NT2/D1 (cell line): Measurements from ENCODE around the gene AOX1.
"Not testable (repeated sequence)": the region's sequence is repeated elsewhere in the genome, so short reads cannot be mapped to it uniquely, and the experiment has no call there.

ENCODE experiments used
- DNase-seq: peaks from one replicate; pipeline ENCODE4 v3.0.0-alpha.2; 2011; ENCODE audit warnings: low read depth, low spot score
- H3K27me3 ChIP-seq: 2 replicates; pipeline ENCODE4 v1.6.0; 2011; ENCODE audit warnings: mild to moderate bottlenecking; ENCODE audit not compliant: insufficient read length, insufficient read depth
- H3K36me3 ChIP-seq: 2 replicates; pipeline ENCODE4 v1.6.1; 2011; ENCODE audit warnings: mild to moderate bottlenecking, low read length, mixed read lengths; ENCODE audit not compliant: insufficient read depth, insufficient read length
- H3K4me1 ChIP-seq: 2 replicates; pipeline ENCODE4 v1.5.1; 2011; ENCODE audit not compliant: insufficient read depth, insufficient read length
- H3K4me3 ChIP-seq: 2 replicates; pipeline ENCODE4 v1.5.1; 2011; ENCODE audit warnings: low read depth; ENCODE audit not compliant: insufficient read length
- H3K9ac ChIP-seq: 2 replicates; pipeline ENCODE4 v1.6.0; 2011; ENCODE audit warnings: low read depth; ENCODE audit not compliant: insufficient read length
- H3K9me3 ChIP-seq: 2 replicates; pipeline ENCODE4 v1.5.1; 2011; ENCODE audit warnings: mild to moderate bottlenecking, low read length; ENCODE audit not compliant: insufficient read depth
- SUZ12 ChIP-seq: IDR thresholded peaks from 2 replicates; pipeline ENCODE4 v1.6.1; 2011; ENCODE audit not compliant: insufficient read length, insufficient read depth; ENCODE audit errors: extremely low read depth
- YY1 ChIP-seq: IDR thresholded peaks from 2 replicates; pipeline ENCODE4 v1.6.1; 2011; ENCODE audit not compliant: insufficient read length, insufficient read depth
- ZNF274 ChIP-seq: IDR thresholded peaks from 2 replicates; pipeline ENCODE4 v1.6.1; 2011; ENCODE audit warnings: mild to moderate bottlenecking, low read depth, low read length

AOX1 gene

DNA sequence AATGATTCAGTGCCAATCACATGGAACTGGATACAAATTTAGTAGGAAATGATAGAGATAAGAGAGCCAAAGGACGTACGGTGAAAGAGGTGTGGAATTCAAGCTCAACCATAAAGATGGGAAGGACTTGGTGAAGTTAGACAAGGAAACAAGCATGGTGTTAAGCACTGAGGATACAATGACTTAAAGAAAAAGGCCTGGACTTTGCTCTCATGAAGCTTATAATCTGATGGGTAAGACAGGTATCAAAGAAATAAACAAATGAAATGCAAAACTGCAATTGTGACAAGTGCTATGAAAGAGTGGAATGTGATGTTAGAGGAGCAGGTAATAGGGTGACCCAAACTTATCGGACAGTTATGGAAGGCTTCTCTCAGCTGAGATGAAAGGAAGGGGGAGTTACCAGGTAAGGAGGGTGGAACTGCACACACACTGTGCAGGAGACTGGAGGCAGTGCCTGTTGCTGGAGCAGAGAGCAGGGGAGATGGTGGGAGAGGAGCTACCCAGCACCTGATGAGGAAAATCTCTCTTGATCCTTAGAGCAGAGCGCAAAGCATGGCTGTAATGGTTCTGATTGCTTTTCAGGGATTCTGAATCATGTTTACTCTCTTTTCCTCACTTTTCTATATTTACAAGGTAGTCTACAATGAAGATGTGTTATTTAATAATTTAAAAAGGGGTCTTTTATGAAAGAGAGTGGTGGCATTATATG, 118.3 kb downstream of the AOX1 start:
- Histone ChIP-seq H3K9me3 (no peaks in the 10 kb centered on the region), H3K9ac (no peak overlapping the region), H3K4me3 (no peak overlapping the region), H3K4me1 (no peaks in the 10 kb centered on the region), H3K36me3 (no peaks in the 10 kb centered on the region), H3K27me3 (no peaks in the 10 kb centered on the region)
- TF ChIP-seq ZNF274 (no peak), YY1 (no peak), SUZ12 (no peak)
- DNase-seq: no peak

DNA sequence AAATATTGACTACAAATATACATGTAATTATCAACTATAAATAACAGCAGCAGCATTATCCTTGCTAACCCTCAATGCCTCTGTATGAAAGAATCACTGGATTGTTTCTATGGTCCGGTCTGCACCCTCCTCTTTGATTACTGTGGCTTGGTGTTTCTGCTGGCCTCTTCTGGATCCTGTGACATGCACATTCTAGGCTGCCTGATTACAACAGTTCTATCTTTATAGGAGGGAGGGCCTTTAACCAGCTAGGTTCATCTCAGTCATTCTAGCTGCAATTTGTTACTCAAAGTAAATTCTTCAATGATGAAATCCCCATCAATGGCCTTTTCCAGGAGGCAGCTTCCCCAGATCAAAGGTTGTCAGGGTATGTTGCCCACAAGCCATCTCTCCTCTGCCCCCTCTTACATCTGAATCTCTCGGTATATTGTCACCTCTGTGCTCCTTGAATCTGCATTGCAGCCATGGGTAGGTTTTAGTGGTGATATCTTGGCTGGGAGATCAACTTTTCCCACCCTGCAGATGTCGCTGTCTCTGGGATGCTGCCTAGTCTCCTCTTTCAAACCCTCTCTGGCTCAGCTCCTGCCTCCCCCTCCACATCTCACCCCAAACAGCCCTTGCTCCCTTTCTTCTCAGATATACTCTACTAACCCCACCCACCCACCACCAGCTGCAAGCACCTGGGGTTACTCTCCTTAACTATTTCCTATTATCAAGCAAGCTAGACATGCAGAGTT, 119.7 kb downstream of the AOX1 start:
- TF ChIP-seq YY1: no peak
- no peak for TF ChIP-seq SUZ12
- no peak for TF ChIP-seq ZNF274
- Histone ChIP-seq H3K9ac (no peak overlapping the region), H3K27me3 (no peaks in the 10 kb centered on the region), H3K36me3 (no peaks in the 10 kb centered on the region), H3K9me3 (no peaks in the 10 kb centered on the region), H3K4me3 (no peak overlapping the region), H3K4me1 (no peaks in the 10 kb centered on the region)
- peak; percentile 16 for DNase-seq

DNA sequence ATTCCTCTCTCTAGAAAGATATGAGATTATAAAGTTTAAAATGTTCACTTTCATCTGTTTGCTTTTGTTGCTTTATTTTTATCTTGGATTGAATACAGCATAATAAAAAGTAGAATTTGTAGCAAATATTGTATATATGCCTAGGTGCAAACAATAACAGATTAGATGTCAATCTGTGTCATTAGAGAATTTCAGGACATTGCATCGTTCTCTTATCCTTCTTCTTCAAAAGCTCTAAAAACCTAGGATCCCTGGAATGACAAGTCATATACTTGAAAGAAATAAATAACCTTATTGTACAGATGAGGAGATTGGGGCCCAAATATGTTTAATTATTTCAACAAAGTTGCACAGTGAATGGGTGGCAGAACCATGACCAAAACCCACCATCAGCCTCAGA, 123.1 kb downstream of the AOX1 start:
- Histone ChIP-seq H3K4me1 (peaks cover 2% of the 10 kb centered on the region), H3K9ac (no peak overlapping the region), H3K9me3 (no peaks in the 10 kb centered on the region), H3K27me3 (no peaks in the 10 kb centered on the region), H3K4me3 (no peak overlapping the region), H3K36me3 (no peaks in the 10 kb centered on the region)
- no peak for DNase-seq
- TF ChIP-seq SUZ12 (no peak), ZNF274 (no peak), YY1 (no peak)

DNA sequence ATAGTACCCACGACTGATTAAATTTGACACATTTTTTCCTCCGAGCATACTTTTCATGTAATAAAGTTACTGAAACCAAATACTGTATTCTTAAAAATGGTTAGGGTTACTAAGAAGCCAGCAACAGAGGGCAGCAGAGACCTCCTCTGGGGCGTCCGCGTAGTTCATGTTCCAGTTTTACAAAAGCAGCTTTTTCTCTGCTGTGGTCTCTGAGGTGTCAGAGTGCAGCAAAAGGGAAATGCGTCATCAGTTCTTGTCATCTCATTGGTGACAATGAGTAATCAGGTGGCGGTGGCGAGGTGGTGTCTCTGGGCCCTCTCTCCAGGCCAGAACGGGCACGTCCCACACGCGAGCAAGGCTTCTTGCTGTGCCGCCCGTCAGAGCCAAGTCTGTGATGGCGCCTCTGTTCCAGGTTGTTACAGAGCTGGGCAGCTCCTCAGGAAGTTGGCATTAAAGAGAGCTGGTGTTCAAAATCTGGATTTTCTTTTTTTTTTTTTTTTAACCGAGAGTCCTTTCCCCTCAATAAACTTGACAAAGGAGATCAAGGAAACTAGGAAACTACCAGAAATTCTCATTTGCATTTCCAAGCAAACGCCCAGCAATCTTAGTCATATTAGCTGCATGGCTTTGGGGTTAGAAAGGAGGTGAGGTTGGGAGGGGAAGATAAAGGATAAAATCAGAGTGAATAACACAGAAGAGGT, 127.3 kb downstream of the AOX1 start:
- peak; percentile 68 for DNase-seq
- H3K4me3 ChIP-seq: no peak overlapping the region
- H3K4me1 ChIP-seq: peaks cover 2% of the 10 kb centered on the region
- no peaks in the 10 kb centered on the region for H3K36me3 ChIP-seq
- no peak for TF ChIP-seq ZNF274
- no peak for TF ChIP-seq SUZ12
- TF ChIP-seq YY1: no peak
- H3K27me3 ChIP-seq: no peaks in the 10 kb centered on the region
- peak overlapping the region; percentile 46 for H3K9ac ChIP-seq
- H3K9me3 ChIP-seq: 0 out of 2 replicates have a peak, but pooled peaks cover under 1% of the 10 kb centered on the region

DNA sequence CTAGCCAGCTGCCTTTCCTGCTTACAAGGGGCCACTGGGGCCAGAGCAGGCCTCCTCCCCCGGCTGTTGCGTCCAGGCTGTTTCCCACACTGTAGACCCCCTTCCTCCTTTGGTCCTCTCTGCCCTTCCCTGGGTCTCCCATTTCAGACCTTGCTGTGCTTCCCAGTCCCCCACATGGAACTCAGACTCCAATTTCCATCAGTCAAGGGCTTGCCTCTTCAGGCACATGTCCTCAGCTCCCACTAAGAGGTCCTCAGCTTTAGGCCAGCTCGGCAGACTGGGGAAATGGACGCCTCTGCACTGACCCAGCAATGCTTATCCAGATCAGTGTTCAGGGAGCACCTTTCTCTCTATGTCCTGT, 127.9 kb downstream of the AOX1 start:
- H3K9me3 ChIP-seq: peaks cover 5% of the 10 kb centered on the region; the same call in 1 of the 2 replicates
- H3K36me3 ChIP-seq: no peaks in the 10 kb centered on the region
- no peak for DNase-seq
- H3K4me3 ChIP-seq: no peak overlapping the region
- no peak for TF ChIP-seq SUZ12
- H3K4me1 ChIP-seq: peaks cover 2% of the 10 kb centered on the region
- H3K9ac ChIP-seq: peak overlapping the region; percentile 46
- H3K27me3 ChIP-seq: no peaks in the 10 kb centered on the region

DNA sequence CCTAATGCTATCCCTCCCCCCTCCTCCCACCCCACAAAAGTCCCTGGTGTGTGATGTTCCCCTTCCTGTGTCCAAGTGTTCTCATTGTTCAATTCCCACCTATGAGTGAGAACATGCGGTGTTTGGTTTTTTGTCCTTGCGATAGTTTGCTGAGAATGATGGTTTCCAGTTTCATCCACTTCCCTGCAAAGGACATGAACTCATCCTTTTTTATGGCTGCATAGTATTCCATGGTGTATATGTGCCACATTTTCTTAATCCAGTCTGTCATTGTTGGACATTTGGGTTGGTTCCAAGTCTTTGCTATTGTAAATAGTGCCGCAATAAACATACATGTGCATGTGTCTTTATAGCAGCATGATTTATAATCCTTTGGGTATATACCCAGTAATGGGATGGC, 129.2 kb downstream of the AOX1 start:
- not testable (repeated sequence) for H3K4me3 ChIP-seq, DNase-seq, H3K9me3 ChIP-seq, H3K27me3 ChIP-seq, H3K9ac ChIP-seq, H3K4me1 ChIP-seq, H3K36me3 ChIP-seq

DNA sequence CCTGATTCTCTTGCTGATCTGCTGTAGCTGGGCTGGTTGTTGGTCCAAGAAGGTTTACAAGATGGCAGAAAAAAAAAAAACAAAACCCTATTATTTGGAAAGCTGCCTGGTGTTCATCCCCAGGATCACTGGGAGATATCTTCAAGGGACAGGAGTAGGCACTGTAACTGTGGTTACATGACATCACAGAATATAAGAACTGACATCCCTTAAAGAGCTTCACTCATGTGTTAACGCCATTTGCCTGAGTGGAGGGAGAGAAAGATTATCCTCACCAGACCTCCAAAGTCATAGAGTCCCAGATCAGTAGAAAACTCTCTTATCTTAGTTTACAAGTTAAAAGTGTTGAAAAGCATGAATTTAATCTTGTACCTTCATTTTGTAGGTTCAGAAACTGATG, 130.6 kb downstream of the AOX1 start:
- no peak overlapping the region for H3K9ac ChIP-seq
- peaks cover 2% of the 10 kb centered on the region for H3K4me1 ChIP-seq
- H3K9me3 ChIP-seq: peaks cover 5% of the 10 kb centered on the region; the same call in 1 of the 2 replicates
- DNase-seq: no peak
- no peaks in the 10 kb centered on the region for H3K36me3 ChIP-seq
- no peaks in the 10 kb centered on the region for H3K27me3 ChIP-seq
- H3K4me3 ChIP-seq: no peak overlapping the region
- no peak for TF ChIP-seq SUZ12
- no peak for TF ChIP-seq ZNF274
- no peak for TF ChIP-seq YY1
